ENCODE results near the gene ZNF846.

GRCh38 chr19:9735986-9736385 is 32.6 kb downstream of the ZNF846 start:
- no peak for TF ChIP-seq CTCF (IDR thresholded peaks at IDR 0.05)
- no peak for TF ChIP-seq EZH2 (IDR thresholded peaks at IDR 0.05)
